ENCODE results near the gene KIF5A. TPM values are rescaled to one million over a fixed set of nuclear protein-coding genes. Genes with fewer than 3 reads are reported as not detected.
A peak's percentile ranks its signal among the peaks of the same experiment; 100 is the strongest.

The KIF5A gene
- total and polyA plus RNA-seq, 2 of the 13 experiments (the other 11 are each of a cell fraction or from before 2014, with no cell fraction given), result 1.6 to 11.9 TPM

- no peak overlapping the region for H2AFZ ChIP-seq (ENCODE audit: low read length)
- peaks cover 23 to 71% of the 10 kb centered on the region in 2 experiments for H3K36me3 ChIP-seq (replicated peaks in 1 of 2; ENCODE audit: control insufficient read depth in 1 of 2, insufficient read depth in 2 of 2, low read length in 2 of 2)
- H4K20me1 ChIP-seq (ENCODE audit: insufficient read depth, low read length), result no peaks in the 10 kb centered on the region
- WGBS (ENCODE audit: low lambda C conversion rate), result 93% methylated on average over 5 of the region's 5 CpGs
- POLR2A ChIA-PET, result interaction anchor here (0.5 to 0.6 kb wide), 2 partner anchors 25 to 841 kb away, joined by 3 to 8 read pairs; no protein-coding TSS in a partner anchor
- no TSS peak for BruUV-seq (replicated peaks)
- H3K27me3 ChIP-seq (ENCODE audit: control insufficient read depth in 1 of 2, insufficient read depth in 2 of 2, low read length in 2 of 2), result no peaks in the 10 kb centered on the region; a peak in 1 of 5 replicates
- H3K9ac ChIP-seq (ENCODE audit: insufficient read depth, low read depth, low read length), result no peak overlapping the region
- in situ Hi-C loops (cut with HindIII; ENCODE audit: extremely low pct_ligation_motif_present, low pct_unique_long_range_greater_than_20kb) (no loop called here), intact Hi-C loops (cut with micrococcal nuclease; ENCODE audit: unreplicated experiment) (no loop called here)
- no peak for ATAC-seq
- no peak overlapping the region for H3K4me2 ChIP-seq (ENCODE audit: low read depth, low read length)
- peaks cover 15% of the 10 kb centered on the region for H3K79me2 ChIP-seq (ENCODE audit: insufficient read depth, low read length)
- CTCF ChIA-PET (ENCODE audit: low intra/inter-chr PET ratio, low total read pairs), result no interaction called here
- no peak overlapping the region for H3K4me3 ChIP-seq (replicated peaks in 1 of 3; ENCODE audit: insufficient read depth in 1 of 3, low read depth in 2 of 3, low read length in 3 of 3)
- no peak overlapping the region for H3K27ac ChIP-seq (ENCODE audit: extremely low read length, insufficient read depth, low read length)
- no peak for TF ChIP-seq RAD51 (IDR thresholded peaks at IDR 0.05; ENCODE audit: borderline replicate concordance)
- no peak for TF ChIP-seq SOX6 (IDR thresholded peaks at IDR 0.05)
- TF ChIP-seq SOX6 (CRISPR knock-in tag; IDR thresholded peaks at IDR 0.05), result no peak
- TF ChIP-seq KMT2A (CRISPR knock-in tag; IDR thresholded peaks at IDR 0.05), result no peak
- TF ChIP-seq ATF2 (CRISPR knock-in tag; IDR thresholded peaks at IDR 0.05), result no peak
- 0 out of 2 replicates have a peak, but pooled peaks have one; percentile 0 for TF ChIP-seq POLR2AphosphoS5 (IDR thresholded peaks at IDR 0.05; ENCODE audit: low read depth, low read length)
- no peak for DNase-seq (ENCODE audit: low spot score)
- H3K4me1 ChIP-seq (ENCODE audit: insufficient read depth, low read length), result peaks cover 17% of the 10 kb centered on the region
- no peaks in the 10 kb centered on the region for H3K9me3 ChIP-seq (ENCODE audit: low read length)
- FAIRE-seq, result no peak
These were observed 22.7 kb upstream of the KIF5A start for GRCh38 chr12:57527184-57527583.

GRCh38 chr12:57528176-57528575 is 21.7 kb upstream of the KIF5A start:
- H4K20me1 ChIP-seq (ENCODE audit: insufficient read depth, low read length), result no peaks in the 10 kb centered on the region
- ATAC-seq (no peak), DNase-seq (ENCODE audit: low spot score) (no peak), FAIRE-seq (no peak)
- no peak overlapping the region for H3K9ac ChIP-seq (ENCODE audit: insufficient read depth, low read depth, low read length)
- H3K9me3 ChIP-seq (ENCODE audit: low read length), result no peaks in the 10 kb centered on the region
- H2AFZ ChIP-seq (ENCODE audit: low read length), result no peak overlapping the region
- CTCF ChIA-PET (ENCODE audit: low intra/inter-chr PET ratio, low total read pairs), result no interaction called here
- peaks cover 17% of the 10 kb centered on the region for H3K4me1 ChIP-seq (ENCODE audit: insufficient read depth, low read length)
- no peak for TF ChIP-seq EEA1 (CRISPR knock-in tag; IDR thresholded peaks at IDR 0.05; ENCODE audit: borderline replicate concordance)
- peak; percentile 49; the same call in 1 of the 2 replicates for TF ChIP-seq RBFOX2 (IDR thresholded peaks at IDR 0.05; ENCODE audit: low read depth, low read length)
- BruUV-seq (replicated peaks), result no TSS peak
- H3K36me3 ChIP-seq (replicated peaks in 1 of 2; ENCODE audit: control insufficient read depth in 1 of 2, insufficient read depth in 2 of 2, low read length in 2 of 2), result peaks cover 29 to 81% of the 10 kb centered on the region in 2 experiments
- H3K79me2 ChIP-seq (ENCODE audit: insufficient read depth, low read length), result peaks cover 13% of the 10 kb centered on the region
- no peak overlapping the region for H3K27ac ChIP-seq (ENCODE audit: extremely low read length, insufficient read depth, low read length)
- in situ Hi-C loops (cut with HindIII; ENCODE audit: extremely low pct_ligation_motif_present, low pct_unique_long_range_greater_than_20kb), result no loop called here
- POLR2A ChIA-PET, result interaction anchor here (0.9 to 1.3 kb wide), 3 partner anchors 8 to 11 kb away, joined by 3 to 4 read pairs (median 3); partner anchors contain the start of gene DDIT3
- intact Hi-C loops (cut with micrococcal nuclease; ENCODE audit: unreplicated experiment), result no loop called here
- no peak overlapping the region for H3K4me3 ChIP-seq (replicated peaks in 1 of 3; ENCODE audit: insufficient read depth in 1 of 3, low read depth in 2 of 3, low read length in 3 of 3)
- H3K4me2 ChIP-seq (ENCODE audit: low read depth, low read length), result no peak overlapping the region
- no peaks in the 10 kb centered on the region; a peak in 1 of 5 replicates for H3K27me3 ChIP-seq (ENCODE audit: control insufficient read depth in 1 of 2, insufficient read depth in 2 of 2, low read length in 2 of 2)
- 94% methylated on average over 12 of the region's 12 CpGs for WGBS (ENCODE audit: low lambda C conversion rate)
